ENCODE measurements around the gene AP2A2.

GRCh38 chr11:959608-960007, 33.9 kb downstream of the AP2A2 start:
- TF ChIP-seq CEBPB (IDR thresholded peaks at IDR 0.05) (no peak), TAF1 (IDR thresholded peaks at IDR 0.05; ENCODE audit: low read depth) (no peak), EP300 (IDR thresholded peaks at IDR 0.05; ENCODE audit: borderline replicate concordance) (no peak), MAX (IDR thresholded peaks at IDR 0.05) (no peak), REST (IDR thresholded peaks at IDR 0.05; ENCODE audit: low read depth) (no peak), TEAD4 (IDR thresholded peaks at IDR 0.05) (no peak), YY1 (IDR thresholded peaks at IDR 0.05; ENCODE audit: low read depth) (no peak), RAD21 (IDR thresholded peaks at IDR 0.05; ENCODE audit: low read depth) (no peak), FOXM1 (IDR thresholded peaks at IDR 0.05; ENCODE audit: borderline replicate concordance, low read depth) (no peak), EGR1 (IDR thresholded peaks at IDR 0.05) (no peak), NFIC (IDR thresholded peaks at IDR 0.05) (no peak), ZBTB7A (IDR thresholded peaks at IDR 0.05; ENCODE audit: low read depth) (no peak), CREB1 (IDR thresholded peaks at IDR 0.05; ENCODE audit: low read depth) (no peak), TCF12 (IDR thresholded peaks at IDR 0.05; ENCODE audit: low read depth) (no peak)
